CD14-positive monocyte (primary cell): ENCODE measurements around the gene SLC35A5. TPM values are rescaled to one million over a fixed set of nuclear protein-coding genes. Genes with fewer than 3 reads are reported as not detected.

ENCODE experiments used
- DNase-seq, 3 donors: peaks; one replicate each; pipeline ENCODE4 v3.0.0-alpha.2; 2011 to 2022
- H2AFZ ChIP-seq: 2 replicates; pipeline ENCODE4 v1.6.0; 2012; ENCODE audit warnings: mild to moderate bottlenecking, low read depth, low read length, inconsistent platforms; ENCODE audit not compliant: insufficient read depth, poor library complexity, severe bottlenecking
- H3K27ac ChIP-seq, 2 donors: 1 replicate in 1 of 2; 2 replicates in 1 of 2; pipeline ENCODE4 v1.5.1; 2012 to 2013; ENCODE audit warnings: low read length in 2 of 2, control low read depth in 1 of 2, inconsistent platforms in 1 of 2, low read depth in 1 of 2, mild to moderate bottlenecking in 1 of 2
- H3K27me3 ChIP-seq, 2 donors: one replicate each; pipeline versions ENCODE4 v1.6.0 to v1.6.1; 2011 to 2013; ENCODE audit warnings: low read length in 2 of 2; ENCODE audit not compliant: control insufficient read depth in 2 of 2, insufficient read depth in 2 of 2
- H3K36me3 ChIP-seq, 2 donors: replicated peaks in 1 of 2; 1 replicate in 1 of 2; 2 replicates in 1 of 2; pipeline versions ENCODE4 v1.5.1 to v1.6.1; 2012 to 2013; ENCODE audit warnings: low read length in 2 of 2, control low read depth in 1 of 2, inconsistent platforms in 1 of 2, mild to moderate bottlenecking in 1 of 2; ENCODE audit not compliant: insufficient read depth in 2 of 2, control insufficient read depth in 1 of 2
- H3K4me1 ChIP-seq, 2 donors: 1 replicate in 1 of 2; 2 replicates in 1 of 2; pipeline versions ENCODE4 v1.5.1 to v1.6.1; 2012 to 2013; ENCODE audit warnings: low read length in 2 of 2, control low read depth in 1 of 2, inconsistent platforms in 1 of 2, mild to moderate bottlenecking in 1 of 2, moderate library complexity in 1 of 2; ENCODE audit not compliant: insufficient read depth in 2 of 2, control insufficient read depth in 1 of 2
- H3K4me2 ChIP-seq: replicated peaks from 2 replicates; pipeline ENCODE3; 2012; ENCODE audit warnings: low read length, moderate library complexity, mild to moderate bottlenecking; ENCODE audit not compliant: poor library complexity, severe bottlenecking; ENCODE audit errors: extremely low read depth
- H3K4me3 ChIP-seq, 3 experiments: fragments of 200-600 bp in 1 of 3; sonication (generic) in 1 of 3; replicated peaks in 1 of 3; 1 replicate in 2 of 3; 2 replicates in 1 of 3; pipeline ENCODE4 v1.5.1; 2011 to 2013; ENCODE audit warnings: low read length in 3 of 3, mild to moderate bottlenecking in 3 of 3, control low read depth in 2 of 3, low read depth in 2 of 3, inconsistent platforms in 1 of 3, moderate library complexity in 1 of 3
- H3K79me2 ChIP-seq: 2 replicates; pipeline ENCODE4 v1.6.0; 2012; ENCODE audit warnings: mild to moderate bottlenecking, control low read depth, inconsistent platforms, low read length, moderate library complexity; ENCODE audit not compliant: insufficient read depth
- H3K9ac ChIP-seq: 2 replicates; pipeline ENCODE4 v1.6.0; 2017; ENCODE audit warnings: low read length, mild to moderate bottlenecking; ENCODE audit not compliant: insufficient read depth, poor library complexity, severe bottlenecking
- H3K9me3 ChIP-seq, 2 donors: replicated peaks in 1 of 2; 1 replicate in 1 of 2; 2 replicates in 1 of 2; pipeline versions ENCODE4 v1.5.1 to v1.6.1; 2012 to 2013; ENCODE audit warnings: low read length in 2 of 2, control low read depth in 1 of 2; ENCODE audit not compliant: control insufficient read depth in 1 of 2, insufficient read depth in 1 of 2
- H4K20me1 ChIP-seq: 2 replicates; pipeline ENCODE4 v1.6.0; 2012; ENCODE audit warnings: mild to moderate bottlenecking, low read length, control low read depth, moderate library complexity; ENCODE audit not compliant: insufficient read depth
- H3K27ac Mint-ChIP-seq, 7 donors: one replicate each; pipeline ENCODE4 v1.8.0; 2020; ENCODE audit warnings: mild to moderate bottlenecking in 7 of 7, mixed read lengths in 7 of 7, moderate library complexity in 6 of 7, inconsistent platforms in 2 of 7
- H3K27me3 Mint-ChIP-seq, 3 donors: one replicate each; pipeline ENCODE4 v1.8.0; 2021 to 2022; ENCODE audit warnings: low read depth in 3 of 3, mild to moderate bottlenecking in 3 of 3, mixed read lengths in 3 of 3, moderate library complexity in 3 of 3, inconsistent platforms in 1 of 3
- H3K36me3 Mint-ChIP-seq, 2 donors: one replicate each; pipeline ENCODE4 v1.8.0; 2020; ENCODE audit warnings: mixed read lengths in 2 of 2, inconsistent platforms in 1 of 2, mild to moderate bottlenecking in 1 of 2
- H3K4me1 Mint-ChIP-seq: one replicate; pipeline ENCODE4 v1.8.0; 2020; ENCODE audit warnings: mild to moderate bottlenecking, mixed read lengths
- H3K4me3 Mint-ChIP-seq, 2 donors: one replicate each; pipeline ENCODE4 v1.8.0; 2020; ENCODE audit warnings: mild to moderate bottlenecking in 2 of 2, mixed read lengths in 2 of 2, moderate library complexity in 1 of 2
- H3K9me3 Mint-ChIP-seq, 7 donors: one replicate each; pipeline ENCODE4 v1.8.0; 2020 to 2022; ENCODE audit warnings: mixed read lengths in 7 of 7, mild to moderate bottlenecking in 6 of 7, moderate library complexity in 6 of 7, inconsistent platforms in 2 of 7
- WGBS: methylation state at CpG from one replicate; pipeline ENCODE4 v1.1.5; 2013; ENCODE audit warnings: missing lambda C conversion rate; ENCODE audit not compliant: insufficient coverage; 5-methylcytosine and 5-hydroxymethylcytosine counted together
- intact Hi-C, 2 donors: fragments of 100-400 bp; cut with micrococcal nuclease; formaldehyde crosslinking; loops; one replicate each; pipeline versions ENCODE4 v1.15.0 to v1.15.1; 2023
- polyA plus RNA-seq, 3 donors: library from polyadenylated mRNA; depleted of rRNA in 1 of 3; unstranded in 2 of 3; stranded (reverse) in 1 of 3; fragments of 300-500 nt in 2 of 3; fragments of >200 nt in 1 of 3; fragmentation: Illumina TruSeq in 2 of 3; gene quantifications; 1 replicate in 2 of 3; 2 replicates in 1 of 3; pipeline ENCODE4 v1.2.3, GENCODE V29; 2012 to 2021
- TF ChIP-seq, protein P1 (sequence below): fragments of 200-600 bp; IDR thresholded peaks from one replicate; pipeline ENCODE4 v1.8.0; 2022; ENCODE audit warnings: antibody characterized with exemption, mild to moderate bottlenecking

Gene SLC35A5
- polyA plus RNA-seq, 3 donors: 16.8 to 74.1 (median 61.3) TPM

DNA sequence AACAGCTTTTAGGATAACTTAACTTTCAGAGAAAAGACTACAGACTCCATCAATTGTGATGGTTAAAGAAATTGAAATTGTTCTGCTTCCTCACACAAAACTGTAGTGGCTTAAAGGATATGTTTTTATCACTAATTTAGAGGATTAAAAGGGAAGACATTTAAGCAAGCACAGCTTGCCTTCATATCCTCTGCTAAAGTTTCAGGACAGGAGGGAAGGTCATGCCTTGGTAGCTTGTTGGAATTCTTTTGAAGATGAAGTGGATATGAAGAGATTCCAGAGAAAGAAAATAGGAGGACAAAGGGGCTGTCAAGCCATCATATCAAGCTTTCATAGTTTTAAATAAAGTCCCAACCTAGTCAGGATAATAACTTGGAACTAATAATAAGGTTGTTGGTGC is 46.0 kb downstream of the SLC35A5 start:
- Histone ChIP-seq H3K4me2 (no peak overlapping the region), H2AFZ (no peak overlapping the region), H3K27me3 (peaks cover 0 to 3% of the 10 kb centered on the region in 2 donors), H3K9ac (no peak overlapping the region), H3K27ac (no peak overlapping the region), H3K4me3 (no peak overlapping the region), H4K20me1 (no peaks in the 10 kb centered on the region), H3K4me1 (peaks cover 0 to 7% of the 10 kb centered on the region in 2 donors), H3K79me2 (no peaks in the 10 kb centered on the region), H3K9me3 (no peaks in the 10 kb centered on the region), H3K36me3 (no peaks in the 10 kb centered on the region)
- Mint-ChIP-seq H3K27ac (no peak overlapping the region), H3K4me1 (peaks cover 9% of the 10 kb centered on the region), H3K9me3 (no peaks in the 10 kb centered on the region), H3K27me3 (peaks cover 2 to 6% (median 2%) of the 10 kb centered on the region in 3 donors), H3K4me3 (no peak overlapping the region), H3K36me3 (no peaks in the 10 kb centered on the region)
- TF ChIP-seq, protein P1, sequence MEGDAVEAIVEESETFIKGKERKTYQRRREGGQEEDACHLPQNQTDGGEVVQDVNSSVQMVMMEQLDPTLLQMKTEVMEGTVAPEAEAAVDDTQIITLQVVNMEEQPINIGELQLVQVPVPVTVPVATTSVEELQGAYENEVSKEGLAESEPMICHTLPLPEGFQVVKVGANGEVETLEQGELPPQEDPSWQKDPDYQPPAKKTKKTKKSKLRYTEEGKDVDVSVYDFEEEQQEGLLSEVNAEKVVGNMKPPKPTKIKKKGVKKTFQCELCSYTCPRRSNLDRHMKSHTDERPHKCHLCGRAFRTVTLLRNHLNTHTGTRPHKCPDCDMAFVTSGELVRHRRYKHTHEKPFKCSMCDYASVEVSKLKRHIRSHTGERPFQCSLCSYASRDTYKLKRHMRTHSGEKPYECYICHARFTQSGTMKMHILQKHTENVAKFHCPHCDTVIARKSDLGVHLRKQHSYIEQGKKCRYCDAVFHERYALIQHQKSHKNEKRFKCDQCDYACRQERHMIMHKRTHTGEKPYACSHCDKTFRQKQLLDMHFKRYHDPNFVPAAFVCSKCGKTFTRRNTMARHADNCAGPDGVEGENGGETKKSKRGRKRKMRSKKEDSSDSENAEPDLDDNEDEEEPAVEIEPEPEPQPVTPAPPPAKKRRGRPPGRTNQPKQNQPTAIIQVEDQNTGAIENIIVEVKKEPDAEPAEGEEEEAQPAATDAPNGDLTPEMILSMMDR: no peak
- DNase-seq: no peak
- intact Hi-C loops: no loop called here

DNA sequence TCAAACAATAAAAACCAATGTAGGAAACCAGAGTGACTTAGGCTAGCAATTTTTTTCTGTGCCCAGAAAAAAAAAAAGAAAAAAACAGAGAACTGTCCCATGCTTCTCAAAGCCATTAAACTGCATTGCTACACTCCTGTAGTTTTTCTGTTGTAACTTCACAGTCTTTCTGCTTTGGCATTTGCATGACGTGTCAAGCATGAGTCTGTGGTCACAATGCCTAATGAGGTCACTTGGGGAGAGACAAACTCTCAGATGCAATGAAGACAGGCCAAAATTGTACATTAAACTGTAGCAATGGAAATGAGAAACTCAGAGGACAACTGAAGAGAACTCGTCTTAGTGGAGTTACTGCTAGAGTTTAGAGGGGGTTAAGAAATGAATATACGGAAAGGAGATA is 48.3 kb downstream of the SLC35A5 start:
- Mint-ChIP-seq H3K36me3 (no peaks in the 10 kb centered on the region), H3K4me1 (peaks cover 6% of the 10 kb centered on the region), H3K27me3 (peaks cover 2 to 3% (median 2%) of the 10 kb centered on the region in 3 donors), H3K9me3 (no peaks in the 10 kb centered on the region), H3K27ac (peak overlapping the region in 2 of 7 donors; percentile 44 to 55), H3K4me3 (no peak overlapping the region)
- Histone ChIP-seq H3K9me3 (no peaks in the 10 kb centered on the region), H2AFZ (no peak overlapping the region), H3K4me1 (peaks cover 0 to 7% of the 10 kb centered on the region in 2 donors), H3K27ac (no peak overlapping the region), H3K79me2 (no peaks in the 10 kb centered on the region), H3K4me2 (no peak overlapping the region), H3K4me3 (no peak overlapping the region), H3K9ac (no peak overlapping the region), H3K36me3 (no peaks in the 10 kb centered on the region), H4K20me1 (no peaks in the 10 kb centered on the region), H3K27me3 (peaks cover 0 to 3% of the 10 kb centered on the region in 2 donors)
- intact Hi-C loops: no loop called here
- TF ChIP-seq, protein P1: no peak
- DNase-seq: peak in 1 of 3 donors; percentile 17
- WGBS: 82% methylated on average over 2 of the region's 3 CpGs
